Left kidney (tissue), 2 donors: ENCODE data around the gene HELQ. TPM values are rescaled to one million over a fixed set of nuclear protein-coding genes. Genes with fewer than 3 reads are reported as not detected.
A peak's percentile ranks its signal among the peaks of the same experiment; 100 is the strongest.
"Not testable (repeated sequence)": the region's sequence is repeated elsewhere in the genome, so short reads cannot be mapped to it uniquely, and the experiment has no call there.

ENCODE experiments used
- DNase-seq: peaks from one replicate; pipeline ENCODE4 v3.0.0-alpha.2; 2013
- polyA plus RNA-seq: library from polyadenylated mRNA; unstranded; fragments of 120-200 nt; gene quantifications from one replicate; pipeline ENCODE4 v1.2.1, GENCODE V29; 2013; ENCODE audit not compliant: insufficient read length

The HELQ gene
- polyA plus RNA-seq, 1 donor: 17.0 TPM

DNA sequence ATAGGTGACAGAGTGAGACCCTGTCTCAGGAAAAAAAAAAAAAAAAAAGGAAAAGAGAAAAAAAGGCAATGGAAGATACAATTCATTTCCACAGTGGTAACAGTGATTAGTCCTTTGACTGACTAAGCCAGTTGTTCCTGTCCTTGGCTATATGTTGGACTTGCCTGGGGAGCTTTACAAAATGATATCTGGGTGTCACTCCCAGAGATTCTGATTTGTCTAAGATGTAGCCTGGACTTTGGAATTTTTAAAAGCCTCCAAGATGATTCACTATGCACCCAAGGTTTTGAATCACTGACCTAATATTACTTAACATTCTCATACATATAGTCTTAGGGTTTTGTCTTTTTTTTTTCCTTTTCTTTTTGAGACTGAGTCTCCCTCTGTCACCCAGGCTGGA is 16.9 kb downstream of the HELQ start:
- no peak for DNase-seq

DNA sequence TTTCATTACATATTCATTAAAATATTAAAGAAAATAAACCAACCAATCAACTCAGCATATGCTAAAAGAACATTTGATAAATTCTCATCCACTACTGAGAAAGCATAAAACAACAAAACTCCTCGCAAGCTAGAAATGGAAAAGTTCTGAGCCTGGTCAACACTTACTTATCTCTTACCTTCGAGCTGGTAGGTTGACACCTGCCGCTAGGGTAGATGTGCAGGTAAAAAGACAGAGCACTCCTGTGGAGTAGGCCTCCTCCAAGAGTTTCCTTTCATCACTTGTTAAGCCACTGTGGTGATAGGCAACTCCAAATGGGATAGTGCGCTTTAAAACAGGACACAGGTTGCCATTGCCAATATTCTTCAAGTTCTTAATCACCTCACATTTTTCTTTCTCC is 18.9 kb downstream of the HELQ start:
- DNase-seq: no peak

- no peak for DNase-seq
Measured at GRCh38 chr4:83431200-83431599, 24.4 kb downstream of the HELQ start.

GRCh38 chr4:83418211-83418610 is 37.4 kb downstream of the HELQ start:
- DNase-seq: no peak

DNA sequence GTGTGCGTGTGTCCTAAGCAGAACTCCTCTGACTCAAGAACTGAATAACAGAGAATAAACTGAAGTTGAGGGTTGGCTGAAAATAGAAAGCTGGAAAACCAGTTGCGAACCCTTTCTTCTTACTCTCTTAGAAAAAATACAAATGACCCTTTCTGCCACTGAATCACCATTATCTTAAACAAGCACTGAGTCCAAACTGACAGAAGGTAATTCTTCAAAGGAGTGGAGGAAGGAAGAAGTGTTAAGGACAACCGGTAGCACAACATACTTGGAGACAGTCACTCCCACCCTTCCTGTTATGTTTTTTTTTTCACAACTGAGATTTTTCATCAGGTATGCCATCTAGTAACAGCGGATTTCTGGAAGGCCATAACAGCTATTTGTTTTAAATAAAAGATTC is 38.1 kb downstream of the HELQ start:
- DNase-seq: no peak

- DNase-seq: no peak
Measured at GRCh38 chr4:83413676-83414075, 41.9 kb downstream of the HELQ start.

- DNase-seq: peak; percentile 73
Measured at GRCh38 chr4:83408908-83409307, 46.7 kb downstream of the HELQ start.

GRCh38 chr4:83405844-83406816 is 49.5 kb downstream of the HELQ start:
- no peak for DNase-seq

- not testable (repeated sequence) for DNase-seq
Measured at GRCh38 chr4:83398158-83398557, 57.5 kb downstream of the HELQ start.

DNA sequence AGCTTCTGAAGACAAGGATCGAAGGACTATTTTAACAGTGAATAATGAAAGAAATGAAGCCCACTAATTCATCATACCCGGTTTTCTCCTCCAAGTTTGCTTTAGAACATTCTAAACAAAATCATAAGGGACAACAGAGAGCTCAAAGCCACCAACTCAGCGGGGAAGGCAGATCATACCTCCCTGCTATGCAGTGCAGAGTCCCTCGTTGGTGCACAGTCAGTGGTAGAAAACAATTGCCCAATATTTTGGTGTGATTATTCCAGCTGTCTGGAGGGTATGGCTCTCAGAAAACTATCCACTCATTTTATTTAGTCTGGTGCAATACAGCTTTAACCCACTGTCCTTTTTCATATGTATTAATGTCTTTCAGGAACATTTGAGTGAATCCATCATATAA is 61.7 kb downstream of the HELQ start:
- DNase-seq: no peak

GRCh38 chr4:83392562-83392961 is 63.1 kb downstream of the HELQ start:
- no peak for DNase-seq

GRCh38 chr4:83390944-83391343 is 64.7 kb downstream of the HELQ start:
- no peak for DNase-seq

DNA sequence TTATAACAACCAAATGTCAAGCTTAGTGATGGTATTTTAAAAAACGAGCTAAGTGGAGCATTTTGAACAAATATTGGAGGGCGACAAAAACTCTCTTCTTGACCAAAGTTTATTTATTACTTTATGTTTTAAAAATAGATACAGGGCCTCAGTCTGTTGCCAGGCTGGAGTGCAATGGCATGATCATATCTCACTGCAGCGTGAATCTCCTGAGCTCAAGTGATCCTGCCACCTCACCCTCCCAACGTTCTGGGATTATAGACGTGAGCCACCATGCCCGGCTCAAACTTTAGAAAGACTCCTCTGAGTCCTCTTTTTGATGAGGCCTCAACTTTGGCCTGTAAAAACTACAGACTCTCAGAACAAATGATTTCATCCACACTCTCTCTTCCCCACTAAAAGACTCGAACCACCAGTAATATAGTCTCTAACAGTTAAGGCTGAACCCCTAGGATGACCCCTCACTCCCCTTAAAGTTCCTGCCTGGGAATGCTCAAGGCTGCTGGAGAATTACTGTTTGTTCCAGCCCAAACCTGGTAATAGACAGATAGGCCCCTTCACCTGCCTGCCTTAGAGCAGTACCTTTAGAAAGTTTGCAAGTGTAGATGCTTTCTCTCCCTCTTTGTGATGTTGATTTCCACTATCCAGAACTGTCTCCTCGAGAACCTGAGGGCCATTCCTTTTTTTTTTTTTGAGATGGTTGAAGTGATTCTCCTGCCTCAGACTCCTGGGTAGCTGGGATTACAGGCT is 65.7 kb downstream of the HELQ start:
- no peak for DNase-seq

DNA sequence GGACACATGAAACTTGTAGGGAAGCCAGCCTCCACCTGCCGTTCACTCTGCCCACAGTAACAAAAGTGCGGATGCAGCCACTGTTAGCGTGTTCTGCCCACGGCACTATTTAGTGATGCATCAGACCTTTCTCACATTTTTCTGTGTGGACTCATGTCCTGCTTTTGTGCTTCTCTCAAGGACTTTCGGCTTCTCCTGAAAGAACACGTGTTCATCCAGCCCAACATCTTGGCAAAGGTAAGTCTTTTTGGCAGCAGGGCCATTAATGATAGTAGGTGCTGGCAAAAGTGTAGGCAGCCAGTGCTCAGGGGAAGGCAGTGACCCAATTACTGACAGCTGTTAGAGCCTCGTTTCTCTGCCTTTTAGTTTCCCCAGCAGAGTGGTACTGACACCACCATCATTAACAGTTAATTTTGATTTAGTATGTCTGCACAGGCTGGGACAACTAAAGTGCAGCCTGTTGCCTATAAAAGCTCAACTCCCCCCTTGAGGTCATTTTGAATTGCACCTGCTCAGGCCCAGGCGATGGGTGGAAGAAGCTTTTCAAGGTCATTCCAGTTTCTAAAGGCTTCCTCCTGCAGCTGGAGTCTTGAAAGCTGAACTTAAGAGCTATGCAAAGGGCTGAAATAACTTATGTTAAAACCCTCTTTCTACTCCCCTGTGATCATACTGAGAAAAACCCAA is 66.4 kb downstream of the HELQ start:
- DNase-seq: no peak

GRCh38 chr4:83388313-83388676 is 67.3 kb downstream of the HELQ start:
- DNase-seq: no peak

- DNase-seq: no peak
Measured at GRCh38 chr4:83387476-83388312, 67.9 kb downstream of the HELQ start.

DNA sequence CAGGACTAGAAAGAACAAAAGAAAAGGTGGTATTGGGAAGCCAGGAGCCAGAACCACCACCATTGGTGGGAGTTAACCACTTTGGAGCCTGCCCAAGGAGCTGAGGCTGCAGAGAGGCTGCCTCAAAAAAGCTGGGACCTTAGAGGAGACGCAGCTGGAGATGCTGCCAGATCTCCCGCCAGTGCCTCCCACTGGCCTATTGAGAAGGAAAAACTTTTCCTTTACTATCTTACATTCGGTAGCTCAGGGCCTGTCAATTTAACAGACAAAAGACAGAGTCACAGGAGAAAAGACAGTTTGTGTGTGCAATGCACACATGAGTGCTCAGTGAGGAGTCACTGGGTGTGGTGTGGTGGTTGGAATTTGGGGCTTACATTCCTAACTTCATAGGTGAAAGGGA is 68.6 kb downstream of the HELQ start:
- DNase-seq: no peak

DNA sequence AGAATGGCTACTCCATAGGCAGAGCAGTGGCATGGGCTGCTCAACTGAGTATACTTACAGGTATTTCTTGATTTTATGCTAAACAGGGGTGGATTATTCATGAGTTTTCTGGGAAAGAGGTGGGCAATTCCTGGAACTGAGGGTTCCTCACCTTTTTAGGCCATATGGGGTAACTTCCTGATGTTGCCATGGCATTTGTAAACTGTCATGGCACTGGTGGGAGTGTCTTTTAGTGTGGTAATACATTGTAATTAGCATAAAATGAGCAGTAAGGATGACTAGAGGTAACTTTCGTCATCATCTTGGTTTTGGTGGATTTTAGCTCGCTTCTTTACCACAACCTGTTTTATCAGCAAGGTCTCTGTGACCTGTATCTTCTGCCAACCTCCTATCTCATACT is 72.8 kb downstream of the HELQ start:
- DNase-seq: no peak

DNA sequence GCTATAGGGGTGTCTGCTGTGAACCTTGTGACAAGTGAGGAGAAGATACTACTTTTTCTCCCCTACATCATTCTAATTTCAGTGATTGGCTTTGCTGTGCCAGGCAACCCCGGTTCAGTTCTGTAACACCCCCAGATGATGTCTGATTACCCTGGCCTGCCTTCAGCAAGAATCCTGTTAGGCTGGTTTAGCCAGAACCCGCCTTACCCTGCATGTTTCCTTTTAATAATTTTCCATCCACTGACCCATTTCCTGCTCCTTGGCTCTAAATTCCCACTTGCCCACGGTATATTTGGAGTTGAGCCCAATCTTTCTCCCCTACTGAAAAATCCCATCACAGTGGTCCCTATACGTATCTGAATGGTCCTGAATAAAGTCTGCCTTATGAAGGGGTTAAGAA is 74.5 kb downstream of the HELQ start:
- no peak for DNase-seq

- no peak for DNase-seq
Measured at GRCh38 chr4:83378419-83378818, 77.2 kb downstream of the HELQ start.

- DNase-seq: no peak
Measured at GRCh38 chr4:83372931-83373330, 82.7 kb downstream of the HELQ start.

DNA sequence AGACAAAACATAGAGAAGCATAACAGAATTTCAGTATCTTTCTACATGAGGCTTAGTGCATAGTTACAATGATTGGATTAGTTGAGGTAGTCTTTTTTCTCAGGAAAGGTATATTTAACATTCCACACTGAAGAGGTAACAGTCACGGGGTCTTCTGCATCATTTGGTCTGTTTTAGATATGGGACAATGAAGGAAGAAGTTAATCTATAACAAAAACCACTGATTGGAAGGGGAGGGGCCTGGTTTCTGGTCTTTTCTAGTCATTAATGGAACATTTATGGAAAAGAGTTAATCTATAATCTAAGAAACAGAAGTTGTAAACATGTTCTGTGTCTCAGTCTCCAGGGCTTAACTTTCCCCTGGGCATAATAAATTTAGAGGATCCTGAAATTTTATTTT is 83.7 kb downstream of the HELQ start:
- no peak for DNase-seq
